ENCODE measurements around the gene XXYLT1.

Gene XXYLT1

GRCh38 chr3:195172896-195173295, 98.1 kb downstream of the XXYLT1 start:
- no peaks in the 10 kb centered on the region for H3K9me3 ChIP-seq (ENCODE audit: control insufficient read depth, insufficient read depth, low read length)
- TF ChIP-seq CTCF (IDR thresholded peaks at IDR 0.05; ENCODE audit: low read depth, low read length, poor library complexity, severe bottlenecking) (no peak), EZH2phosphoT487 (IDR thresholded peaks at IDR 0.05; ENCODE audit: borderline replicate concordance, low read length) (no peak)

DNA sequence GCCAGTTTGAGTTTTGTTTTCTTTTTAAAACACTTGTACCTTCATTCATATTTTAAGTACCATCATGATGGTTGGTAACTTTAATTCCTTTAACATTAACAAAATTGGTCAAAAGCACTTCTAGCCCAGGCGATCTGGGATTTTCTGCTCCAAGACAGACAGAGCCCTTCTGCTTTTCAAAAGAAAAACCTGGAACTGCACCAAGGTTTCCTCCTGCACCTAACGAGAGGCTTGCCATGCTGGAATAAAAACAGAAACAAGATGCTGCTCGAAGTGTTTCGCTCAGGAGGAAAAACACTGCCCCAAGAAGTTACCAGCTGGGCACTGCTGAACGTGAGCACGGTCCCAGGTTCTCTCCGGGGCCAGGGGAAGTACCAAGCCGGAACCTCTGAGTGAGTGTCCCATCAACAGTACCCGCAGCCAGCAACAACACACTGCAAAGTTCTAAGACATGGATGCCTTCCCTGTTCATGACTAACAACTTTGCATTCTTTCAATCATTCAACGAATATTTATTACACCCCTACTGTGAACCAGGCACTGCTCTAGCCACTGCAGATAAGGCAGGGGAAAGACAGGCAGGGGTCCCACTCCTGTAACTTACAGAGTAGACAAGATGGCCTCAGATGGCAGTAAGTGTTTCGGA, 98.8 kb downstream of the XXYLT1 start:
- no peak overlapping the region for H3K4me2 ChIP-seq (ENCODE audit: low read length)
- no peak overlapping the region for H3K27ac ChIP-seq (ENCODE audit: low read depth, low read length)
- H3K9me3 ChIP-seq (ENCODE audit: control insufficient read depth, insufficient read depth, low read length), result no peaks in the 10 kb centered on the region
- H3K36me3 ChIP-seq (ENCODE audit: control insufficient read depth, low read length), result no peaks in the 10 kb centered on the region; the same call in 1 of the 2 replicates
- H3K9me2 ChIP-seq (replicated peaks; ENCODE audit: control insufficient read depth, low read length), result no peaks in the 10 kb centered on the region
- H4K20me1 ChIP-seq (ENCODE audit: control insufficient read depth, insufficient read depth, low read depth, low read length), result no peaks in the 10 kb centered on the region
- H3K27me3 ChIP-seq (ENCODE audit: control insufficient read depth, low read length), result no peaks in the 10 kb centered on the region
- H3K79me2 ChIP-seq (ENCODE audit: control insufficient read depth, low read length), result no peaks in the 10 kb centered on the region
- H3K4me1 ChIP-seq (ENCODE audit: control insufficient read depth, low read length), result peaks cover 11% of the 10 kb centered on the region
- no peak for TF ChIP-seq CTCF (IDR thresholded peaks at IDR 0.05; ENCODE audit: low read depth, low read length, poor library complexity, severe bottlenecking)
- TF ChIP-seq EZH2phosphoT487 (IDR thresholded peaks at IDR 0.05; ENCODE audit: borderline replicate concordance, low read length), result no peak
- no peak overlapping the region for H3K4me3 ChIP-seq (ENCODE audit: low read length)
- no peaks in the 10 kb centered on the region for H3F3A ChIP-seq (ENCODE audit: control insufficient read depth, insufficient read depth)

More at GRCh38 chr3:195172896-195173295, 98.1 kb downstream of the XXYLT1 start:
- H3K9me2 ChIP-seq (replicated peaks; ENCODE audit: control insufficient read depth, low read length), result no peaks in the 10 kb centered on the region
- no peaks in the 10 kb centered on the region for H4K20me1 ChIP-seq (ENCODE audit: control insufficient read depth, insufficient read depth, low read depth, low read length)
- no peaks in the 10 kb centered on the region for H3K27me3 ChIP-seq (ENCODE audit: control insufficient read depth, low read length)
- no peaks in the 10 kb centered on the region; the same call in 1 of the 2 replicates for H3K36me3 ChIP-seq (ENCODE audit: control insufficient read depth, low read length)
- H3K4me1 ChIP-seq (ENCODE audit: control insufficient read depth, low read length), result peaks cover 11% of the 10 kb centered on the region
- no peaks in the 10 kb centered on the region for H3F3A ChIP-seq (ENCODE audit: control insufficient read depth, insufficient read depth)
- H3K27ac ChIP-seq (ENCODE audit: low read depth, low read length), result no peak overlapping the region
- H3K79me2 ChIP-seq (ENCODE audit: control insufficient read depth, low read length), result no peaks in the 10 kb centered on the region
- H3K4me2 ChIP-seq (ENCODE audit: low read length), result no peak overlapping the region
- no peak overlapping the region for H3K4me3 ChIP-seq (ENCODE audit: low read length)

DNA sequence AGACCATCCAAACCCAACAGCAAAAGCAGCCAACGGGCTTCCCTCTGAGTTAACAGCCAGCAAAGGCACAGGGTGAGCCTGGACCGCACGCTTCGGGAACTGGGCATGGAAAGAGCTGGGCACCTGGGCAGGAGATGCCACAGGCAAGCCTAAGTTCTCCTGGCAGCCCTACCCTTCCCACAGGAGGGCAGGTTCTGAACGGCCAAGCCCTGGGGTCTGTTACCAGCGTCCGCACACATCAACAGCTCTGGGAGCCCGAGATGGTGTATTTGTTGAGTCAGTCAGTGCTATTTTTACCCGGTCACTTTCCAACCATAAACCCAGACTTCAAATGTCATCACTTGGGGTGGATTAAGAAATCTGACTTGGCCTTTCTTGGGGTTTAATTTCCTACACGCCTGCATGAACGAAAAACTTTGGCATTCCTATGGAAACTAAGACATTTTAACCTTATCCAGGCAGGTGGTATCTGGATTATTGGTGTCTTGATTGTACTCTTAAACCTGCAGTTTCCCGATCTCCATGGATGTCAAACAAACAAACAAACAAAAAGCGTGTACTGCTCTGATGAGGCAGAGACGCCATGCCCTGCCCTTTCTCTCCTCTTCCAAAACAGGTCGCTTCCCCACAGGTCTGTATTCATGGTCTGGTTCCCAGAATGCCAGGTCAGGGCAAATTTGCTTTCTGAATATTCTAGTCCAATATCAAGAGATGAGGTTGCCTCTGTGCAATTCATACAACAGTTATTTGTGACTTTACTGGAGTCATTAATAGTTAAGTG, 99.7 kb downstream of the XXYLT1 start:
- Histone ChIP-seq H3K9me2 (replicated peaks; ENCODE audit: control insufficient read depth, low read length) (no peaks in the 10 kb centered on the region), H3K9me3 (ENCODE audit: control insufficient read depth, insufficient read depth, low read length) (no peaks in the 10 kb centered on the region), H3K4me1 (ENCODE audit: control insufficient read depth, low read length) (peaks cover 11% of the 10 kb centered on the region), H3K36me3 (ENCODE audit: control insufficient read depth, low read length) (no peaks in the 10 kb centered on the region; the same call in 1 of the 2 replicates), H3K27ac (ENCODE audit: low read depth, low read length) (no peak overlapping the region), H3K4me3 (ENCODE audit: low read length) (no peak overlapping the region), H3F3A (ENCODE audit: control insufficient read depth, insufficient read depth) (peaks cover 1% of the 10 kb centered on the region; the same call in 1 of the 2 replicates), H3K4me2 (ENCODE audit: low read length) (no peak overlapping the region), H3K27me3 (ENCODE audit: control insufficient read depth, low read length) (no peaks in the 10 kb centered on the region), H4K20me1 (ENCODE audit: control insufficient read depth, insufficient read depth, low read depth, low read length) (no peaks in the 10 kb centered on the region), H3K79me2 (ENCODE audit: control insufficient read depth, low read length) (no peaks in the 10 kb centered on the region)
- no peak for TF ChIP-seq EZH2phosphoT487 (IDR thresholded peaks at IDR 0.05; ENCODE audit: borderline replicate concordance, low read length)
- TF ChIP-seq CTCF (IDR thresholded peaks at IDR 0.05; ENCODE audit: low read depth, low read length, poor library complexity, severe bottlenecking), result no peak

Measured in DOHH2 (cell line).